ENCODE data around the gene PTGER4.

PTGER4 gene

GRCh38 chr5:40665635-40666298 lies 13.9 kb upstream of the PTGER4 start:
- Histone ChIP-seq H3K27ac (ENCODE audit: low read length) (no peak overlapping the region), H3K9me2 (replicated peaks; ENCODE audit: insufficient read depth, low read length) (no peaks in the 10 kb centered on the region), H3K4me3 (ENCODE audit: low read length) (no peak overlapping the region), H3K9ac (ENCODE audit: low read length) (no peak overlapping the region), H3K79me2 (ENCODE audit: low read length) (no peaks in the 10 kb centered on the region), H3K36me3 (replicated peaks; ENCODE audit: insufficient read depth, low read length) (no peaks in the 10 kb centered on the region), H3K27me3 (replicated peaks; ENCODE audit: insufficient read depth, low read length) (no peaks in the 10 kb centered on the region), H3K4me2 (ENCODE audit: low read depth, low read length) (no peak overlapping the region), H3K4me1 (ENCODE audit: low read length) (no peaks in the 10 kb centered on the region), H4K20me1 (ENCODE audit: insufficient read depth, low read length) (no peaks in the 10 kb centered on the region), H3F3A (ENCODE audit: insufficient read depth, low read length) (no peaks in the 10 kb centered on the region), H3K9me3 (replicated peaks; ENCODE audit: insufficient read depth, low read length) (no peaks in the 10 kb centered on the region), H2AFZ (ENCODE audit: low read length) (no peak overlapping the region)
- DNase-seq = no peak
- no peak for TF ChIP-seq CTCF (IDR thresholded peaks at IDR 0.05; ENCODE audit: low read length)
- TF ChIP-seq EZH2 (optimal IDR thresholded peaks at IDR 0.05; ENCODE audit: low read depth, low read length) = no peak
- TF ChIP-seq EZH2phosphoT487 (IDR thresholded peaks at IDR 0.05; ENCODE audit: low read length) = no peak

GRCh38 chr5:40666657-40667056 lies 13.1 kb upstream of the PTGER4 start:
- H3K9ac ChIP-seq (ENCODE audit: low read length) = no peak overlapping the region
- DNase-seq = no peak
- no peaks in the 10 kb centered on the region for H3K27me3 ChIP-seq (replicated peaks; ENCODE audit: insufficient read depth, low read length)
- no peak overlapping the region for H3K4me2 ChIP-seq (ENCODE audit: low read depth, low read length)
- no peak overlapping the region for H2AFZ ChIP-seq (ENCODE audit: low read length)
- H3K27ac ChIP-seq (ENCODE audit: low read length) = no peak overlapping the region
- no peaks in the 10 kb centered on the region for H4K20me1 ChIP-seq (ENCODE audit: insufficient read depth, low read length)
- H3K36me3 ChIP-seq (replicated peaks; ENCODE audit: insufficient read depth, low read length) = no peaks in the 10 kb centered on the region
- no peaks in the 10 kb centered on the region for H3K79me2 ChIP-seq (ENCODE audit: low read length)
- no peaks in the 10 kb centered on the region for H3K4me1 ChIP-seq (ENCODE audit: low read length)
- no peaks in the 10 kb centered on the region for H3F3A ChIP-seq (ENCODE audit: insufficient read depth, low read length)
- H3K9me2 ChIP-seq (replicated peaks; ENCODE audit: insufficient read depth, low read length) = no peaks in the 10 kb centered on the region
- H3K9me3 ChIP-seq (replicated peaks; ENCODE audit: insufficient read depth, low read length) = no peaks in the 10 kb centered on the region
- TF ChIP-seq CTCF (IDR thresholded peaks at IDR 0.05; ENCODE audit: low read length) (no peak), EZH2phosphoT487 (IDR thresholded peaks at IDR 0.05; ENCODE audit: low read length) (no peak), EZH2 (optimal IDR thresholded peaks at IDR 0.05; ENCODE audit: low read depth, low read length) (no peak)
- no peak overlapping the region for H3K4me3 ChIP-seq (ENCODE audit: low read length)

GRCh38 chr5:40667161-40667663 lies 12.5 kb upstream of the PTGER4 start:
- no peaks in the 10 kb centered on the region for H3K9me3 ChIP-seq (replicated peaks; ENCODE audit: insufficient read depth, low read length)
- no peak overlapping the region for H2AFZ ChIP-seq (ENCODE audit: low read length)
- no peaks in the 10 kb centered on the region for H4K20me1 ChIP-seq (ENCODE audit: insufficient read depth, low read length)
- H3K4me1 ChIP-seq (ENCODE audit: low read length) = no peaks in the 10 kb centered on the region
- DNase-seq = no peak
- no peaks in the 10 kb centered on the region for H3K79me2 ChIP-seq (ENCODE audit: low read length)
- H3F3A ChIP-seq (ENCODE audit: insufficient read depth, low read length) = no peaks in the 10 kb centered on the region
- H3K9me2 ChIP-seq (replicated peaks; ENCODE audit: insufficient read depth, low read length) = no peaks in the 10 kb centered on the region
- no peak overlapping the region for H3K27ac ChIP-seq (ENCODE audit: low read length)
- TF ChIP-seq EZH2 (optimal IDR thresholded peaks at IDR 0.05; ENCODE audit: low read depth, low read length) (no peak), CTCF (IDR thresholded peaks at IDR 0.05; ENCODE audit: low read length) (no peak), EZH2phosphoT487 (IDR thresholded peaks at IDR 0.05; ENCODE audit: low read length) (no peak)
- H3K4me2 ChIP-seq (ENCODE audit: low read depth, low read length) = no peak overlapping the region
- no peaks in the 10 kb centered on the region for H3K36me3 ChIP-seq (replicated peaks; ENCODE audit: insufficient read depth, low read length)
- no peak overlapping the region for H3K4me3 ChIP-seq (ENCODE audit: low read length)
- H3K9ac ChIP-seq (ENCODE audit: low read length) = no peak overlapping the region
- H3K27me3 ChIP-seq (replicated peaks; ENCODE audit: insufficient read depth, low read length) = no peaks in the 10 kb centered on the region

Measured in MM.1S (cell line).